ENCODE results near the gene SLC38A6. TPM values are rescaled to one million over a fixed set of nuclear protein-coding genes. Genes with fewer than 3 reads are reported as not detected.

SLC38A6 gene
- total and polyA plus RNA-seq, 4 experiments from 2014 or later, result 8.5 to 21.3 (median 14.3) TPM

GRCh38 chr14:60968099-60968498 is 12.9 kb upstream of the SLC38A6 start:
- no peaks in the 10 kb centered on the region for H3K9me3 Mint-ChIP-seq
- no peaks in the 10 kb centered on the region for H3K27me3 ChIP-seq (ENCODE audit: insufficient read depth, low read length)
- no peaks in the 10 kb centered on the region for H3K36me3 ChIP-seq (ENCODE audit: insufficient read depth, low read length)
- no peak overlapping the region for H3K27ac Mint-ChIP-seq
- no peak overlapping the region for H3K4me3 ChIP-seq (ENCODE audit: low read length in 2 of 2)
- H3K27ac ChIP-seq (ENCODE audit: low read depth, low read length), result no peak overlapping the region
- ChIA-PET CTCF (ENCODE audit: partially characterized antibody) (no interaction called here), POLR2A (ENCODE audit: partially characterized antibody) (no interaction called here)
- no peaks in the 10 kb centered on the region for H3K27me3 Mint-ChIP-seq
- intact Hi-C loops (cut with micrococcal nuclease), result no loop called here
- no peaks in the 10 kb centered on the region for H3K9me3 ChIP-seq (ENCODE audit: control insufficient read depth in 1 of 2, low read length in 2 of 2)
- H3K4me1 Mint-ChIP-seq, result no peaks in the 10 kb centered on the region
- no peaks in the 10 kb centered on the region for H3K4me1 ChIP-seq (ENCODE audit: insufficient read depth, low read length)
- no peak overlapping the region for H3K4me3 Mint-ChIP-seq
- DNase-seq, result no peak
- peaks cover 4 to 5% of the 10 kb centered on the region in 2 donors for H3K36me3 Mint-ChIP-seq

DNA sequence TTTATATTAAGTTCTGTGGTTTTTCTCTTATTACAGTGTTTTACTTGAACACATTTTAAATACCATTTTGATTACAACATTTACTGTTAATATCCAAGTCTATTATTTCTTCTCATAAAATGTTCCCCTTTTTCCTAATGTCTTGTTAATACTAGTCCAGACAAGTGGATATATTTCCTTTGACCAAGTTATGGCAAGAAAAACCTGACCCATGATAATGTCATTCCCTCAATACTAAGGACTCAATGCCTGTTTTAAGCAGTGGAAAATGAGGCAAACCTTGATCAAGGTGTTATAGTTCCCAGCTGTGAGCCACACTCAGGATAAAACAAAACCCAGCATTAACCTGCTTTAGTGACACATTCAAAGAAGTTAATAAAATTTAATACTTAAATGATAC is 12.4 kb upstream of the SLC38A6 start:
- H3K9me3 Mint-ChIP-seq, result no peaks in the 10 kb centered on the region
- no peaks in the 10 kb centered on the region for H3K36me3 ChIP-seq (ENCODE audit: insufficient read depth, low read length)
- no peaks in the 10 kb centered on the region for H3K9me3 ChIP-seq (ENCODE audit: control insufficient read depth in 1 of 2, low read length in 2 of 2)
- H3K27ac ChIP-seq (ENCODE audit: low read depth, low read length), result no peak overlapping the region
- no peak overlapping the region for H3K27ac Mint-ChIP-seq
- intact Hi-C loops (cut with micrococcal nuclease), result no loop called here
- no peak overlapping the region for H3K4me3 ChIP-seq (ENCODE audit: low read length in 2 of 2)
- peaks cover 5 to 7% of the 10 kb centered on the region in 2 donors for H3K36me3 Mint-ChIP-seq
- no peak for DNase-seq
- H3K27me3 Mint-ChIP-seq, result no peaks in the 10 kb centered on the region
- peaks cover 0 to 2% (median 0%) of the 10 kb centered on the region in 4 donors for H3K4me1 Mint-ChIP-seq
- POLR2A ChIA-PET (ENCODE audit: partially characterized antibody), result no interaction called here
- H3K4me3 Mint-ChIP-seq, result no peak overlapping the region
- CTCF ChIA-PET (ENCODE audit: partially characterized antibody), result no interaction called here
- no peaks in the 10 kb centered on the region for H3K27me3 ChIP-seq (ENCODE audit: insufficient read depth, low read length)
- no peaks in the 10 kb centered on the region for H3K4me1 ChIP-seq (ENCODE audit: insufficient read depth, low read length)

DNA sequence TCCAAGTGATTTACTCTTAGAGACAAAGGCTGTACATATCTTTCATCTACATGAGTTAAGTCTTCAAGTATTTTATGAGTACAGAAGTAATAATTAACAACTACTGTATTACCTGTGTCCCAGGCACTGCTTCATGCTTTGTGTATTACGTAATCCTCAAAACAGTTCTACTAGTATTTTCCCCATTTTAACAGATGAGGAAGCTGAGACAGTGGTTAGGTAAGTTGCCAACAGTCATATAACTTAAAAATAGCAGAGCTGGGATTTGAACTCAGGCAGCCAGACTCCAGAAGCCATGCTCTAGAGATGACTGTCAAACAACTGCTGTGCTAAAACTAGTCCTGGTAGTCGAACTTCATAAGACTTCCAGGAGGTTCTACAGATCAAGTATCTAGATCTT is 10.9 kb upstream of the SLC38A6 start:
- POLR2A ChIA-PET (ENCODE audit: partially characterized antibody), result no interaction called here
- peaks cover 9 to 10% of the 10 kb centered on the region in 2 donors for H3K36me3 Mint-ChIP-seq
- H3K9me3 Mint-ChIP-seq, result no peaks in the 10 kb centered on the region
- H3K4me3 Mint-ChIP-seq, result no peak overlapping the region
- Histone ChIP-seq H3K36me3 (ENCODE audit: insufficient read depth, low read length) (no peaks in the 10 kb centered on the region), H3K4me3 (ENCODE audit: low read length in 2 of 2) (no peak overlapping the region), H3K4me1 (ENCODE audit: insufficient read depth, low read length) (no peaks in the 10 kb centered on the region), H3K9me3 (ENCODE audit: control insufficient read depth in 1 of 2, low read length in 2 of 2) (no peaks in the 10 kb centered on the region), H3K27me3 (ENCODE audit: insufficient read depth, low read length) (no peaks in the 10 kb centered on the region), H3K27ac (ENCODE audit: low read depth, low read length) (no peak overlapping the region)
- H3K27ac Mint-ChIP-seq, result no peak overlapping the region
- intact Hi-C loops (cut with micrococcal nuclease), result no loop called here
- CTCF ChIA-PET (ENCODE audit: partially characterized antibody), result no interaction called here
- peaks cover 0 to 4% (median under 1%) of the 10 kb centered on the region in 4 donors for H3K4me1 Mint-ChIP-seq
- no peak for DNase-seq
- no peaks in the 10 kb centered on the region for H3K27me3 Mint-ChIP-seq

GRCh38 chr14:60971271-60971670 is 9.8 kb upstream of the SLC38A6 start:
- CTCF ChIA-PET (ENCODE audit: partially characterized antibody), result interaction anchor here (1.7 kb wide), 1 partner anchor 9 kb away, joined by 3 read pairs; the partner anchor contains the start of genes SLC38A6 and TRMT5
- H3K9me3 Mint-ChIP-seq, result no peaks in the 10 kb centered on the region

DNA sequence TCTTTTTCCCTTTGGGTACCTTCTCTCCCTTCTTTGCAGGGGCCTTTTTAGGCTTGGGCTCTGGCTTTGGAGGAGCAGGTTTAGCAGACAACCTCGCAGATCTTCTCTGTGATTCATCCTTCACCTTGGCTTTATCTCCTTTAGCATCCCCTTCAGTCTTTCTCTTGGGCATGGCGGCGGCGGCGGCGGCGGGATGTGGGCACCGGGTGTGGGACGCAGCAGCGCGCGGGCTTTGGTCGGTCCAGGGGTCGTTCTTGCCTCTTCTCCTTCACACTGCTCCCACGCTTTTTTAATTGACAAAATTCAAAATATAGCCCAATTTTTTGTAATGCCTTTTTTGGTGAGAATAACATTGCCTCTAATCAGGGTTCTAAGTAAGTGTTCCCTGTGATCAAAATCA is 8.8 kb upstream of the SLC38A6 start:
- Mint-ChIP-seq H3K27me3 (no peaks in the 10 kb centered on the region), H3K4me1 (peaks cover 2 to 7% (median 4%) of the 10 kb centered on the region in 4 donors), H3K9me3 (no peaks in the 10 kb centered on the region), H3K27ac (peak overlapping the region in 2 of 7 donors; percentile 48 to 92), H3K4me3 (no peak overlapping the region), H3K36me3 (peaks cover 10 to 13% of the 10 kb centered on the region in 2 donors)
- intact Hi-C loops (cut with micrococcal nuclease), result no loop called here
- no peaks in the 10 kb centered on the region for H3K27me3 ChIP-seq (ENCODE audit: insufficient read depth, low read length)
- H3K9me3 ChIP-seq (ENCODE audit: control insufficient read depth in 1 of 2, low read length in 2 of 2), result no peaks in the 10 kb centered on the region
- H3K4me1 ChIP-seq (ENCODE audit: insufficient read depth, low read length), result no peaks in the 10 kb centered on the region
- ChIA-PET CTCF (ENCODE audit: partially characterized antibody) (interaction anchor here (1.7 kb wide), 1 partner anchor 8 kb away, joined by 3 read pairs; the partner anchor contains the start of genes SLC38A6 and TRMT5), POLR2A (ENCODE audit: partially characterized antibody) (no interaction called here)
- H3K4me3 ChIP-seq (ENCODE audit: low read length in 2 of 2), result no peak overlapping the region
- no peaks in the 10 kb centered on the region for H3K36me3 ChIP-seq (ENCODE audit: insufficient read depth, low read length)
- no peak for DNase-seq
- H3K27ac ChIP-seq (ENCODE audit: low read depth, low read length), result no peak overlapping the region

More at GRCh38 chr14:60971271-60971670, 9.8 kb upstream of the SLC38A6 start:
- POLR2A ChIA-PET (ENCODE audit: partially characterized antibody), result no interaction called here
- no peak for DNase-seq
- intact Hi-C loops (cut with micrococcal nuclease), result no loop called here
- Mint-ChIP-seq H3K27me3 (no peaks in the 10 kb centered on the region), H3K27ac (no peak overlapping the region), H3K4me1 (peaks cover 0 to 4% (median under 1%) of the 10 kb centered on the region in 4 donors), H3K4me3 (no peak overlapping the region), H3K36me3 (peaks cover 10 to 13% of the 10 kb centered on the region in 2 donors)
- no peaks in the 10 kb centered on the region for H3K4me1 ChIP-seq (ENCODE audit: insufficient read depth, low read length)
- no peak overlapping the region for H3K4me3 ChIP-seq (ENCODE audit: low read length in 2 of 2)
- H3K27ac ChIP-seq (ENCODE audit: low read depth, low read length), result no peak overlapping the region
- no peaks in the 10 kb centered on the region for H3K27me3 ChIP-seq (ENCODE audit: insufficient read depth, low read length)
- H3K36me3 ChIP-seq (ENCODE audit: insufficient read depth, low read length), result no peaks in the 10 kb centered on the region
- no peaks in the 10 kb centered on the region for H3K9me3 ChIP-seq (ENCODE audit: control insufficient read depth in 1 of 2, low read length in 2 of 2)

DNA sequence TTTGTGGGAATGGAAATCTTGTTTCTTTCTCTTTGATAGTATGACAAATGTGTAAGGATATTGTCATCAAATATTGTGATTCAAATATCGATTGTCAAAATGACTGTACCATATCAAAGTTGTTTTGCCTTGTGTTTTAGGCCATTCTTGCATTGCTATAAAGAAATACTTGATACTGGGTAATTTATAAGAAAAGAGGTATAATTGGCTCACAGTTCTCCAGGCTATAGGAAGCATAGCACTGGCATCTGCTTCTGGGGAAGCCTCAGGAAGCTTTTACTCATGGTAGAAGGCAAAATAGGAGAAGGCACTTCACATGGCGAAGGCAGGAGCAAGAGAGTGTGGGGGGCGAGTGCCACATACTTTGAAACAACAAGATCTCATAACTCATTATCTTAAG is 8.0 kb upstream of the SLC38A6 start:
- POLR2A ChIA-PET (ENCODE audit: partially characterized antibody), result no interaction called here
- H3K4me1 Mint-ChIP-seq, result peaks cover 4 to 8% (median 6%) of the 10 kb centered on the region in 4 donors
- H3K27ac ChIP-seq (ENCODE audit: low read depth, low read length), result no peak overlapping the region
- no peaks in the 10 kb centered on the region for H3K9me3 ChIP-seq (ENCODE audit: control insufficient read depth in 1 of 2, low read length in 2 of 2)
- H3K4me3 ChIP-seq (ENCODE audit: low read length in 2 of 2), result no peak overlapping the region
- no peak for DNase-seq
- no peaks in the 10 kb centered on the region for H3K27me3 Mint-ChIP-seq
- no peaks in the 10 kb centered on the region for H3K27me3 ChIP-seq (ENCODE audit: insufficient read depth, low read length)
- H3K36me3 Mint-ChIP-seq, result peaks cover 10 to 13% of the 10 kb centered on the region in 2 donors
- H3K36me3 ChIP-seq (ENCODE audit: insufficient read depth, low read length), result no peaks in the 10 kb centered on the region
- peak overlapping the region in 3 of 7 donors; percentile 4 to 84 (median 66) for H3K27ac Mint-ChIP-seq
- no peak overlapping the region for H3K4me3 Mint-ChIP-seq
- CTCF ChIA-PET (ENCODE audit: partially characterized antibody), result no interaction called here
- no peaks in the 10 kb centered on the region for H3K9me3 Mint-ChIP-seq
- intact Hi-C loops (cut with micrococcal nuclease), result no loop called here
- no peaks in the 10 kb centered on the region for H3K4me1 ChIP-seq (ENCODE audit: insufficient read depth, low read length)

GRCh38 chr14:60974090-60974651 is 6.9 kb upstream of the SLC38A6 start:
- no peaks in the 10 kb centered on the region for H3K27me3 ChIP-seq (ENCODE audit: insufficient read depth, low read length)
- no peaks in the 10 kb centered on the region for H3K36me3 ChIP-seq (ENCODE audit: insufficient read depth, low read length)
- peaks cover 3% of the 10 kb centered on the region for H3K4me1 ChIP-seq (ENCODE audit: insufficient read depth, low read length)
- no peak for DNase-seq
- Mint-ChIP-seq H3K4me3 (no peak overlapping the region), H3K36me3 (peaks cover 10 to 13% of the 10 kb centered on the region in 2 donors), H3K9me3 (no peaks in the 10 kb centered on the region), H3K27ac (no peak overlapping the region), H3K27me3 (no peaks in the 10 kb centered on the region), H3K4me1 (peaks cover 9 to 14% (median 12%) of the 10 kb centered on the region in 4 donors)
- H3K9me3 ChIP-seq (ENCODE audit: control insufficient read depth in 1 of 2, low read length in 2 of 2), result no peaks in the 10 kb centered on the region
- ChIA-PET POLR2A (ENCODE audit: partially characterized antibody) (no interaction called here), CTCF (ENCODE audit: partially characterized antibody) (interaction anchor here (0.5 kb wide), 1 partner anchor 308 kb away, joined by 3 read pairs; no protein-coding TSS in a partner anchor)
- intact Hi-C loops (cut with micrococcal nuclease), result no loop called here
- H3K27ac ChIP-seq (ENCODE audit: low read depth, low read length), result no peak overlapping the region
- H3K4me3 ChIP-seq (ENCODE audit: low read length in 2 of 2), result no peak overlapping the region

Measured in CD4-positive, alpha-beta memory T cell (primary cell).